Measurements from ENCODE around the gene NETO1. TPM values are rescaled to one million over a fixed set of nuclear protein-coding genes. Genes with fewer than 3 reads are reported as not detected.

NETO1 gene
- total RNA-seq, 2 experiments from 2014 or later: not detected

- POLR2A ChIA-PET: no interaction called here
- CTCF ChIA-PET: no interaction called here
Observed at GRCh38 chr18:72846736-72847533, 20.9 kb downstream of the NETO1 start.

GRCh38 chr18:72843743-72844142, 24.0 kb downstream of the NETO1 start:
- ChIA-PET CTCF (no interaction called here), POLR2A (no interaction called here)

GRCh38 chr18:72840109-72840508, 27.7 kb downstream of the NETO1 start:
- ChIA-PET POLR2A (no interaction called here), CTCF (no interaction called here)

GRCh38 chr18:72834731-72835130, 33.1 kb downstream of the NETO1 start:
- ChIA-PET POLR2A (no interaction called here), CTCF (no interaction called here)

- ChIA-PET CTCF (no interaction called here), POLR2A (no interaction called here)
Observed at GRCh38 chr18:72833471-72833870, 34.3 kb downstream of the NETO1 start.

- ChIA-PET POLR2A (no interaction called here), CTCF (no interaction called here)
Observed at GRCh38 chr18:72830109-72830508, 37.7 kb downstream of the NETO1 start.

GRCh38 chr18:72828601-72829000, 39.2 kb downstream of the NETO1 start:
- CTCF ChIA-PET: no interaction called here

GRCh38 chr18:72826736-72827135, 41.1 kb downstream of the NETO1 start:
- ChIA-PET POLR2A (no interaction called here), CTCF (no interaction called here)

More at GRCh38 chr18:72828601-72829000, 39.2 kb downstream of the NETO1 start:
- POLR2A ChIA-PET: no interaction called here

- POLR2A ChIA-PET: no interaction called here
- CTCF ChIA-PET: no interaction called here
Observed at GRCh38 chr18:72823345-72823744, 44.4 kb downstream of the NETO1 start.

GRCh38 chr18:72822202-72822601, 45.6 kb downstream of the NETO1 start:
- POLR2A ChIA-PET: no interaction called here
- CTCF ChIA-PET: no interaction called here

- CTCF ChIA-PET: no interaction called here
Observed at GRCh38 chr18:72820571-72820970, 47.2 kb downstream of the NETO1 start.

GRCh38 chr18:72819050-72819449, 48.7 kb downstream of the NETO1 start:
- CTCF ChIA-PET: no interaction called here

More at GRCh38 chr18:72820571-72820970, 47.2 kb downstream of the NETO1 start:
- POLR2A ChIA-PET: no interaction called here

GRCh38 chr18:72811047-72811446, 56.7 kb downstream of the NETO1 start:
- POLR2A ChIA-PET: no interaction called here
- CTCF ChIA-PET: no interaction called here

More at GRCh38 chr18:72819050-72819449, 48.7 kb downstream of the NETO1 start:
- POLR2A ChIA-PET: no interaction called here

- POLR2A ChIA-PET: no interaction called here
- CTCF ChIA-PET: no interaction called here
Observed at GRCh38 chr18:72808680-72809079, 59.1 kb downstream of the NETO1 start.

- ChIA-PET POLR2A (no interaction called here), CTCF (no interaction called here)
Observed at GRCh38 chr18:72799106-72799505, 68.7 kb downstream of the NETO1 start.

GRCh38 chr18:72783530-72783929, 84.3 kb downstream of the NETO1 start:
- POLR2A ChIA-PET: no interaction called here
- CTCF ChIA-PET: no interaction called here

GRCh38 chr18:72774914-72775313, 92.9 kb downstream of the NETO1 start:
- ChIA-PET CTCF (no interaction called here), POLR2A (no interaction called here)

GRCh38 chr18:72772916-72773315, 94.9 kb downstream of the NETO1 start:
- CTCF ChIA-PET: no interaction called here
- POLR2A ChIA-PET: no interaction called here

- ChIA-PET POLR2A (no interaction called here), CTCF (no interaction called here)
Observed at GRCh38 chr18:72768681-72769229, 99.0 kb downstream of the NETO1 start.

GRCh38 chr18:72762515-72763122, 105.2 kb downstream of the NETO1 start:
- ChIA-PET CTCF (interaction anchor here (0.6 kb wide), 1 partner anchor 9 kb away, joined by 3 read pairs; no protein-coding TSS in a partner anchor), POLR2A (no interaction called here)

GRCh38 chr18:72752220-72752619, 115.6 kb downstream of the NETO1 start:
- POLR2A ChIA-PET: no interaction called here
- CTCF ChIA-PET: no interaction called here

GRCh38 chr18:72742002-72742401, 125.8 kb downstream of the NETO1 start:
- POLR2A ChIA-PET: no interaction called here
- CTCF ChIA-PET: no interaction called here
